ENCODE data around the gene TFDP2.
"Not testable (repeated sequence)": the region's sequence is repeated elsewhere in the genome, so short reads cannot be mapped to it uniquely, and the experiment has no call there.

Gene TFDP2

GRCh38 chr3:141929341-141929995, 219.9 kb downstream of the TFDP2 start:
- no peak for ATAC-seq
- TF ChIP-seq ZNF8 (CRISPR knock-in tag; IDR thresholded peaks at IDR 0.05) (no peak), SNAI2 (CRISPR knock-in tag; IDR thresholded peaks at IDR 0.05) (no peak), ZC3H10 (CRISPR knock-in tag; IDR thresholded peaks at IDR 0.05) (no peak), GLIS3 (CRISPR knock-in tag; IDR thresholded peaks at IDR 0.05) (no peak), OSR1 (CRISPR knock-in tag; IDR thresholded peaks at IDR 0.05) (no peak), ZNF565 (CRISPR knock-in tag; conservative IDR thresholded peaks at IDR 0.05; ENCODE audit: low read depth) (no peak), RARB (CRISPR knock-in tag; IDR thresholded peaks at IDR 0.05) (no peak), PPARA (CRISPR knock-in tag; IDR thresholded peaks at IDR 0.05; ENCODE audit: borderline replicate concordance) (no peak), ESRRG (CRISPR knock-in tag; IDR thresholded peaks at IDR 0.05) (no peak), ZFP3 (CRISPR knock-in tag; IDR thresholded peaks at IDR 0.05) (no peak), ISL1 (CRISPR knock-in tag; IDR thresholded peaks at IDR 0.05) (no peak)
- TF ChIP-seq, protein P1, sequence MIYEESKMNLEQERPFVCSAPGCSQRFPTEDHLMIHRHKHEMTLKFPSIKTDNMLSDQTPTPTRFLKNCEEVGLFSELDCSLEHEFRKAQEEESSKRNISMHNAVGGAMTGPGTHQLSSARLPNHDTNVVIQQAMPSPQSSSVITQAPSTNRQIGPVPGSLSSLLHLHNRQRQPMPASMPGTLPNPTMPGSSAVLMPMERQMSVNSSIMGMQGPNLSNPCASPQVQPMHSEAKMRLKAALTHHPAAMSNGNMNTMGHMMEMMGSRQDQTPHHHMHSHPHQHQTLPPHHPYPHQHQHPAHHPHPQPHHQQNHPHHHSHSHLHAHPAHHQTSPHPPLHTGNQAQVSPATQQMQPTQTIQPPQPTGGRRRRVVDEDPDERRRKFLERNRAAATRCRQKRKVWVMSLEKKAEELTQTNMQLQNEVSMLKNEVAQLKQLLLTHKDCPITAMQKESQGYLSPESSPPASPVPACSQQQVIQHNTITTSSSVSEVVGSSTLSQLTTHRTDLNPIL (CRISPR knock-in tag; IDR thresholded peaks at IDR 0.05; ENCODE audit: low read depth) = no peak
- TF ChIP-seq, protein P2, sequence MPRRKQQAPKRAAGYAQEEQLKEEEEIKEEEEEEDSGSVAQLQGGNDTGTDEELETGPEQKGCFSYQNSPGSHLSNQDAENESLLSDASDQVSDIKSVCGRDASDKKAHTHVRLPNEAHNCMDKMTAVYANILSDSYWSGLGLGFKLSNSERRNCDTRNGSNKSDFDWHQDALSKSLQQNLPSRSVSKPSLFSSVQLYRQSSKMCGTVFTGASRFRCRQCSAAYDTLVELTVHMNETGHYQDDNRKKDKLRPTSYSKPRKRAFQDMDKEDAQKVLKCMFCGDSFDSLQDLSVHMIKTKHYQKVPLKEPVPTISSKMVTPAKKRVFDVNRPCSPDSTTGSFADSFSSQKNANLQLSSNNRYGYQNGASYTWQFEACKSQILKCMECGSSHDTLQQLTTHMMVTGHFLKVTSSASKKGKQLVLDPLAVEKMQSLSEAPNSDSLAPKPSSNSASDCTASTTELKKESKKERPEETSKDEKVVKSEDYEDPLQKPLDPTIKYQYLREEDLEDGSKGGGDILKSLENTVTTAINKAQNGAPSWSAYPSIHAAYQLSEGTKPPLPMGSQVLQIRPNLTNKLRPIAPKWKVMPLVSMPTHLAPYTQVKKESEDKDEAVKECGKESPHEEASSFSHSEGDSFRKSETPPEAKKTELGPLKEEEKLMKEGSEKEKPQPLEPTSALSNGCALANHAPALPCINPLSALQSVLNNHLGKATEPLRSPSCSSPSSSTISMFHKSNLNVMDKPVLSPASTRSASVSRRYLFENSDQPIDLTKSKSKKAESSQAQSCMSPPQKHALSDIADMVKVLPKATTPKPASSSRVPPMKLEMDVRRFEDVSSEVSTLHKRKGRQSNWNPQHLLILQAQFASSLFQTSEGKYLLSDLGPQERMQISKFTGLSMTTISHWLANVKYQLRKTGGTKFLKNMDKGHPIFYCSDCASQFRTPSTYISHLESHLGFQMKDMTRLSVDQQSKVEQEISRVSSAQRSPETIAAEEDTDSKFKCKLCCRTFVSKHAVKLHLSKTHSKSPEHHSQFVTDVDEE (CRISPR knock-in tag; IDR thresholded peaks at IDR 0.05) = no peak
- TF ChIP-seq, protein P3, sequence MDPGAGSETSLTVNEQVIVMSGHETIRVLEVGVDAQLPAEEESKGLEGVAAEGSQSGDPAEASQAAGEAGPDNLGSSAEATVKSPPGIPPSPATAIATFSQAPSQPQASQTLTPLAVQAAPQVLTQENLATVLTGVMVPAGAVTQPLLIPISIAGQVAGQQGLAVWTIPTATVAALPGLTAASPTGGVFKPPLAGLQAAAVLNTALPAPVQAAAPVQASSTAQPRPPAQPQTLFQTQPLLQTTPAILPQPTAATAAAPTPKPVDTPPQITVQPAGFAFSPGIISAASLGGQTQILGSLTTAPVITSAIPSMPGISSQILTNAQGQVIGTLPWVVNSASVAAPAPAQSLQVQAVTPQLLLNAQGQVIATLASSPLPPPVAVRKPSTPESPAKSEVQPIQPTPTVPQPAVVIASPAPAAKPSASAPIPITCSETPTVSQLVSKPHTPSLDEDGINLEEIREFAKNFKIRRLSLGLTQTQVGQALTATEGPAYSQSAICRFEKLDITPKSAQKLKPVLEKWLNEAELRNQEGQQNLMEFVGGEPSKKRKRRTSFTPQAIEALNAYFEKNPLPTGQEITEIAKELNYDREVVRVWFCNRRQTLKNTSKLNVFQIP (CRISPR knock-in tag; IDR thresholded peaks at IDR 0.05; ENCODE audit: borderline replicate concordance, low read depth) = no peak

GRCh38 chr3:141928631-141929270, 220.6 kb downstream of the TFDP2 start:
- TF ChIP-seq ISL1 (CRISPR knock-in tag; IDR thresholded peaks at IDR 0.05) (no peak), PPARA (CRISPR knock-in tag; IDR thresholded peaks at IDR 0.05; ENCODE audit: borderline replicate concordance) (no peak), ZNF70 (CRISPR knock-in tag; IDR thresholded peaks at IDR 0.05) (no peak), ESRRG (CRISPR knock-in tag; IDR thresholded peaks at IDR 0.05) (no peak), ZNF8 (CRISPR knock-in tag; IDR thresholded peaks at IDR 0.05) (no peak)
- TF ChIP-seq, protein P4, sequence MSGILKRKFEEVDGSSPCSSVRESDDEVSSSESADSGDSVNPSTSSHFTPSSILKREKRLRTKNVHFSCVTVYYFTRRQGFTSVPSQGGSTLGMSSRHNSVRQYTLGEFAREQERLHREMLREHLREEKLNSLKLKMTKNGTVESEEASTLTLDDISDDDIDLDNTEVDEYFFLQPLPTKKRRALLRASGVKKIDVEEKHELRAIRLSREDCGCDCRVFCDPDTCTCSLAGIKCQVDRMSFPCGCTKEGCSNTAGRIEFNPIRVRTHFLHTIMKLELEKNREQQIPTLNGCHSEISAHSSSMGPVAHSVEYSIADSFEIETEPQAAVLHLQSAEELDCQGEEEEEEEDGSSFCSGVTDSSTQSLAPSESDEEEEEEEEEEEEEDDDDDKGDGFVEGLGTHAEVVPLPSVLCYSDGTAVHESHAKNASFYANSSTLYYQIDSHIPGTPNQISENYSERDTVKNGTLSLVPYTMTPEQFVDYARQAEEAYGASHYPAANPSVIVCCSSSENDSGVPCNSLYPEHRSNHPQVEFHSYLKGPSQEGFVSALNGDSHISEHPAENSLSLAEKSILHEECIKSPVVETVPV (CRISPR knock-in tag; IDR thresholded peaks at IDR 0.05) = no peak

GRCh38 chr3:141926929-141927328, 222.4 kb downstream of the TFDP2 start:
- TF ChIP-seq GLIS3 (CRISPR knock-in tag; IDR thresholded peaks at IDR 0.05) = no peak
- TF ChIP-seq ISL1 (CRISPR knock-in tag; IDR thresholded peaks at IDR 0.05) = no peak
- TF ChIP-seq, protein P1 (CRISPR knock-in tag; IDR thresholded peaks at IDR 0.05; ENCODE audit: low read depth) = no peak
- TF ChIP-seq TCF4 (CRISPR knock-in tag; IDR thresholded peaks at IDR 0.05; ENCODE audit: borderline replicate concordance) = no peak
- no peak for TF ChIP-seq CSDC2 (CRISPR knock-in tag; IDR thresholded peaks at IDR 0.05)
- TF ChIP-seq, protein P5, sequence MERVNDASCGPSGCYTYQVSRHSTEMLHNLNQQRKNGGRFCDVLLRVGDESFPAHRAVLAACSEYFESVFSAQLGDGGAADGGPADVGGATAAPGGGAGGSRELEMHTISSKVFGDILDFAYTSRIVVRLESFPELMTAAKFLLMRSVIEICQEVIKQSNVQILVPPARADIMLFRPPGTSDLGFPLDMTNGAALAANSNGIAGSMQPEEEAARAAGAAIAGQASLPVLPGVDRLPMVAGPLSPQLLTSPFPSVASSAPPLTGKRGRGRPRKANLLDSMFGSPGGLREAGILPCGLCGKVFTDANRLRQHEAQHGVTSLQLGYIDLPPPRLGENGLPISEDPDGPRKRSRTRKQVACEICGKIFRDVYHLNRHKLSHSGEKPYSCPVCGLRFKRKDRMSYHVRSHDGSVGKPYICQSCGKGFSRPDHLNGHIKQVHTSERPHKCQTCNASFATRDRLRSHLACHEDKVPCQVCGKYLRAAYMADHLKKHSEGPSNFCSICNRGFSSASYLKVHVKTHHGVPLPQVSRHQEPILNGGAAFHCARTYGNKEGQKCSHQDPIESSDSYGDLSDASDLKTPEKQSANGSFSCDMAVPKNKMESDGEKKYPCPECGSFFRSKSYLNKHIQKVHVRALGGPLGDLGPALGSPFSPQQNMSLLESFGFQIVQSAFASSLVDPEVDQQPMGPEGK (CRISPR knock-in tag; IDR thresholded peaks at IDR 0.05; ENCODE audit: borderline replicate concordance) = no peak
- TF ChIP-seq PPARA (CRISPR knock-in tag; IDR thresholded peaks at IDR 0.05; ENCODE audit: borderline replicate concordance) = no peak
- TF ChIP-seq ZFP3 (CRISPR knock-in tag; IDR thresholded peaks at IDR 0.05) = no peak
- TF ChIP-seq RARB (CRISPR knock-in tag; IDR thresholded peaks at IDR 0.05) = no peak
- no peak for TF ChIP-seq ARNTL (CRISPR knock-in tag; IDR thresholded peaks at IDR 0.05; ENCODE audit: borderline replicate concordance, low read depth)
- no peak for TF ChIP-seq ESRRG (CRISPR knock-in tag; IDR thresholded peaks at IDR 0.05)
- no peak for TF ChIP-seq OSR1 (CRISPR knock-in tag; IDR thresholded peaks at IDR 0.05)
- TF ChIP-seq, protein P4 (CRISPR knock-in tag; IDR thresholded peaks at IDR 0.05) = no peak
- ATAC-seq = no peak

More at GRCh38 chr3:141928631-141929270, 220.6 kb downstream of the TFDP2 start:
- ATAC-seq = no peak

GRCh38 chr3:141925677-141926076, 223.7 kb downstream of the TFDP2 start:
- ATAC-seq = not testable (repeated sequence)
